ENCODE data around the gene RPGRIP1L. TPM values are rescaled to one million over a fixed set of nuclear protein-coding genes. Genes with fewer than 3 reads are reported as not detected.
A peak's percentile ranks its signal among the peaks of the same experiment; 100 is the strongest.

The RPGRIP1L gene
- total RNA-seq, 1 experiment from 2014 or later = 19.8 TPM

DNA sequence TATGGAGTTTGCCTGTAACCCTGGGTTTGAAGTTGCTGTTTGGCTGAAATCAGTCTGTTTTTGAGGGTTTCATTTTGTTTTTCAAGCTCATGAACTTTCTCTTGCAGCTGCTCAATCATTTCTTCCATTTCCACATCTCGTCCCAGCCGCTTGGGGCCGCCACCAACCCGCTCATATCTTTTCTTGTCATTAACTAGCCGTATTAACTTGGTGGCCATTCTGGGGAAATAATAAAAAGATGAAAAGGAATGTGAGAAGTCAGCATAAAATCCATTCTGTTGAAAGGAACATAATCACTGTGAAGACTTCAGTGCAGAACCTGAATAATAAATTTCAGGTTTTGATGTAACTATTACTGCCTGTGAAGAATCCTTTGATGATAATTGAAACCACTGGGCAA lies 11.5 kb downstream of the RPGRIP1L start:
- CTCF ChIA-PET = no interaction called here
- Histone ChIP-seq H3K9me3 (ENCODE audit: low read depth, low read length, poor library complexity, severe bottlenecking) (no peaks in the 10 kb centered on the region), H3K4me3 (ENCODE audit: low read depth, low read length, poor library complexity, severe bottlenecking) (no peak overlapping the region), H3K27me3 (replicated peaks; ENCODE audit: insufficient read depth, low read depth, low read length, poor library complexity) (no peaks in the 10 kb centered on the region), H3K36me3 (ENCODE audit: insufficient read depth, low read length, poor library complexity, severe bottlenecking) (peaks cover 6% of the 10 kb centered on the region), H3K4me1 (ENCODE audit: insufficient read depth, low read length, poor library complexity, severe bottlenecking) (no peaks in the 10 kb centered on the region), H3K27ac (ENCODE audit: low read depth, low read length, poor library complexity, severe bottlenecking) (no peak overlapping the region)
- POLR2A ChIA-PET (ENCODE audit: low non-redundant PET) = no interaction called here
- DNase-seq (ENCODE audit: low spot score) = peak; percentile 24
- intact Hi-C loops (cut with micrococcal nuclease; ENCODE audit: unreplicated experiment) = no loop called here
- no TSS peak for BruUV-seq (replicated peaks)
- TF ChIP-seq, protein P1, sequence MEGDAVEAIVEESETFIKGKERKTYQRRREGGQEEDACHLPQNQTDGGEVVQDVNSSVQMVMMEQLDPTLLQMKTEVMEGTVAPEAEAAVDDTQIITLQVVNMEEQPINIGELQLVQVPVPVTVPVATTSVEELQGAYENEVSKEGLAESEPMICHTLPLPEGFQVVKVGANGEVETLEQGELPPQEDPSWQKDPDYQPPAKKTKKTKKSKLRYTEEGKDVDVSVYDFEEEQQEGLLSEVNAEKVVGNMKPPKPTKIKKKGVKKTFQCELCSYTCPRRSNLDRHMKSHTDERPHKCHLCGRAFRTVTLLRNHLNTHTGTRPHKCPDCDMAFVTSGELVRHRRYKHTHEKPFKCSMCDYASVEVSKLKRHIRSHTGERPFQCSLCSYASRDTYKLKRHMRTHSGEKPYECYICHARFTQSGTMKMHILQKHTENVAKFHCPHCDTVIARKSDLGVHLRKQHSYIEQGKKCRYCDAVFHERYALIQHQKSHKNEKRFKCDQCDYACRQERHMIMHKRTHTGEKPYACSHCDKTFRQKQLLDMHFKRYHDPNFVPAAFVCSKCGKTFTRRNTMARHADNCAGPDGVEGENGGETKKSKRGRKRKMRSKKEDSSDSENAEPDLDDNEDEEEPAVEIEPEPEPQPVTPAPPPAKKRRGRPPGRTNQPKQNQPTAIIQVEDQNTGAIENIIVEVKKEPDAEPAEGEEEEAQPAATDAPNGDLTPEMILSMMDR (conservative IDR thresholded peaks at IDR 0.05; ENCODE audit: low read depth, low read length) = peak; percentile 30; the same call in 1 of the 2 replicates
- TF ChIP-seq EZH2 (IDR thresholded peaks at IDR 0.05; ENCODE audit: borderline replicate concordance, low read depth, low read length, poor library complexity, severe bottlenecking) = no peak

DNA sequence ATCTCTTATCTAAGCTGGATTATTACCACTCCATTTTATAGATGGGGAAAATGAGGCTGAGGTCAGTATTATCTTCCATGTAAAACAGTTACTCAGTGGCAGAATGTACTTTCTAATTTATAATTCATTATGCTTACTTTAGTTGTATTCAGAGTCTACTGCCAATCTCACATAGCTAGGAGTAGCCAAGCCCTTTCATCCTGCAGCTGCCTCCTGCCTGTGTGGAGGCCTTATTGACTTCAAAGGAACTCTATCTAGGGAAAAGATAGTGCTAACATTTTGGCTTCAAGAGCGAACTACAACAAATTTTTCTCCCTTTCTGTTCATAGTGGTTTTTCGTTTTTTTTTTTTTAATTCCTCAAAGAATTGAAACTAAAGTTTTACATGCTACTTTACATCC lies 12.9 kb downstream of the RPGRIP1L start:
- Histone ChIP-seq H3K27me3 (replicated peaks; ENCODE audit: insufficient read depth, low read depth, low read length, poor library complexity) (no peaks in the 10 kb centered on the region), H3K4me3 (ENCODE audit: low read depth, low read length, poor library complexity, severe bottlenecking) (no peak overlapping the region), H3K27ac (ENCODE audit: low read depth, low read length, poor library complexity, severe bottlenecking) (no peak overlapping the region), H3K36me3 (ENCODE audit: insufficient read depth, low read length, poor library complexity, severe bottlenecking) (peaks cover 12% of the 10 kb centered on the region), H3K9me3 (ENCODE audit: low read depth, low read length, poor library complexity, severe bottlenecking) (no peaks in the 10 kb centered on the region), H3K4me1 (ENCODE audit: insufficient read depth, low read length, poor library complexity, severe bottlenecking) (no peaks in the 10 kb centered on the region)
- no peak for DNase-seq (ENCODE audit: low spot score)
- ChIA-PET CTCF (interaction anchor here (0.7 kb wide), 1 partner anchor 653 kb away, joined by 8 read pairs; no protein-coding TSS in a partner anchor), POLR2A (ENCODE audit: low non-redundant PET) (no interaction called here)
- no peak for TF ChIP-seq EZH2 (IDR thresholded peaks at IDR 0.05; ENCODE audit: borderline replicate concordance, low read depth, low read length, poor library complexity, severe bottlenecking)
- TF ChIP-seq, protein P1 (conservative IDR thresholded peaks at IDR 0.05; ENCODE audit: low read depth, low read length) = no peak
- intact Hi-C loops (cut with micrococcal nuclease; ENCODE audit: unreplicated experiment) = no loop called here
- BruUV-seq (replicated peaks) = no TSS peak

DNA sequence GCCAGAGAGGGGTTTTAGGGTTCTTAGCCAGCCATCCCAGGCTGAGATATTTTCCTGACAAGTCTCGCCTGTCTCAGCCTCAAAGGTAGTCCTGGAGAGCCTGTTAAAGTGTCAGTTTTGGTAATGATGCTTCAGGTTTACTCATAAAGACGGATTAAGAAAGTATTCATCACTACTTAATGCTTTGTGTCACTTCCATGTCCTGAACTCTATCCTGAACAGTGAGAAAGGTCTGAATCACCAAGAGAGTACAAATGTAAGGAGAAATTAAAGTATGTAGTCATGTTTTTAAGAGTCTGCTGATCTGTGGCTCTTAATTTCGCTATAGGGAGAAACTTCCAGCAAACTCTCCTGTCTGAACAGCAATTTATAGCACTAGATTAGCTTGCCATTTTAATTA lies 14.0 kb downstream of the RPGRIP1L start:
- intact Hi-C loops (cut with micrococcal nuclease; ENCODE audit: unreplicated experiment) = no loop called here
- ChIA-PET CTCF (no interaction called here), POLR2A (ENCODE audit: low non-redundant PET) (no interaction called here)
- H3K36me3 ChIP-seq (ENCODE audit: insufficient read depth, low read length, poor library complexity, severe bottlenecking) = peaks cover 8% of the 10 kb centered on the region
- no peak for DNase-seq (ENCODE audit: low spot score)
- H3K9me3 ChIP-seq (ENCODE audit: low read depth, low read length, poor library complexity, severe bottlenecking) = no peaks in the 10 kb centered on the region
- H3K27me3 ChIP-seq (replicated peaks; ENCODE audit: insufficient read depth, low read depth, low read length, poor library complexity) = no peaks in the 10 kb centered on the region
- no TSS peak for BruUV-seq (replicated peaks)
- no peaks in the 10 kb centered on the region for H3K4me1 ChIP-seq (ENCODE audit: insufficient read depth, low read length, poor library complexity, severe bottlenecking)
- TF ChIP-seq EZH2 (IDR thresholded peaks at IDR 0.05; ENCODE audit: borderline replicate concordance, low read depth, low read length, poor library complexity, severe bottlenecking) = no peak
- TF ChIP-seq, protein P1 (conservative IDR thresholded peaks at IDR 0.05; ENCODE audit: low read depth, low read length) = no peak
- H3K27ac ChIP-seq (ENCODE audit: low read depth, low read length, poor library complexity, severe bottlenecking) = no peak overlapping the region
- H3K4me3 ChIP-seq (ENCODE audit: low read depth, low read length, poor library complexity, severe bottlenecking) = no peak overlapping the region

Data from A673 (cell line).